ENCODE measurements around the gene NTNG2. TPM values are rescaled to one million over a fixed set of nuclear protein-coding genes. Genes with fewer than 3 reads are reported as not detected.

Gene NTNG2
- total RNA-seq, 4 donors from 2014 or later = 1.4 to 4.4 TPM; not detected in 2

- no peak overlapping the region for H3K4me3 ChIP-seq
- TF ChIP-seq POLR2A (IDR thresholded peaks at IDR 0.05) = no peak
- no peak for TF ChIP-seq CTCF (IDR thresholded peaks at IDR 0.05)
- H3K27me3 ChIP-seq = no peaks in the 10 kb centered on the region
- no peak for DNase-seq
- H3K27ac ChIP-seq = no peak overlapping the region
- no peaks in the 10 kb centered on the region for H3K36me3 ChIP-seq
- H3K4me1 ChIP-seq = no peaks in the 10 kb centered on the region
- intact Hi-C loops (cut with DNase I; ENCODE audit: low total_unique reads) = no loop called here
- H3K9me3 ChIP-seq = no peaks in the 10 kb centered on the region
Observed at GRCh38 chr9:132216861-132217619, 55.2 kb downstream of the NTNG2 start.

DNA sequence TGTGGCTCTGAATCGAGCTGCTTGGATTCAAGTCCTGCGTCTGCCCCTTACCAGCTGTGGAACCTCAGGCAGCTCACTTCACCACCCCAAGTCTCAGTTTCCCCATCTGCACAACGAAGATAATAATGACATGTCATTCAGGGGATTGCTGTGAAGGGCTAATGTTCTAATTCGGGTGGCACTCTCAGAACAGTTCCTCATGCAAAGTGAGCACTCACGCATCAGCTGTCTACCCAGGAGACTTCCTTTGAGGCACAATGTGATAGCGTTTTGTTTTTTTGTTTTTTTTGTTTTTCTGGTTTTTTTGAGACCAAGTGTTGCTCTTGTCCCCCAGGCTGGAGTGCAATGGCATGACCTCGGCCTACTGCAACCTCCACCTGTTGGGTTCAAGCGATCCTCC, 56.4 kb downstream of the NTNG2 start:
- DNase-seq = no peak
- Histone ChIP-seq H3K36me3 (no peaks in the 10 kb centered on the region), H3K4me3 (no peak overlapping the region), H3K27ac (no peak overlapping the region), H3K4me1 (no peaks in the 10 kb centered on the region), H3K27me3 (no peaks in the 10 kb centered on the region), H3K9me3 (no peaks in the 10 kb centered on the region)
- TF ChIP-seq POLR2A (IDR thresholded peaks at IDR 0.05) = no peak
- no peak for TF ChIP-seq CTCF (IDR thresholded peaks at IDR 0.05)
- intact Hi-C loops (cut with DNase I; ENCODE audit: low total_unique reads) = no loop called here

DNA sequence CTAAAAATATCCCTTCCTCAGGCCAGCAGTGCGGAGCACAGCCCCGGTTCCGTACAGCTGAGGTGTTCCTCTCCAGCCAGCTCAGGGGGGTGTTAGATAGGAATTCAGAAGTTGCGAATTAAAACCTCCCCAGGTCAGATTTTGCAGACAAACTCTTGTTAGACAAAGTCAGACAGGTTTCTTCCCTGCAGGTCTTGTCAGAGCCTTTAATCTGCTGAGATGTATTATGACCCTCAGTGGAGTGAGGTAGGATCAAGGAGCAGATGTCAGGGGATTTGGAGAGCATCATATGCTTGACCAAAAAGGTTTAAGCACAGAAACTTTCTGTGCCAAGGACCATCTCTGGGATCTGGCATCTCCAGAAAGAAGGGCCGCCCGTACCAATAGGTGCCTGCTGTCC, 60.1 kb downstream of the NTNG2 start:
- Histone ChIP-seq H3K9me3 (no peaks in the 10 kb centered on the region), H3K4me1 (no peaks in the 10 kb centered on the region), H3K27ac (no peak overlapping the region), H3K27me3 (no peaks in the 10 kb centered on the region), H3K4me3 (no peak overlapping the region), H3K36me3 (no peaks in the 10 kb centered on the region)
- DNase-seq = no peak
- TF ChIP-seq CTCF (IDR thresholded peaks at IDR 0.05) (no peak), POLR2A (IDR thresholded peaks at IDR 0.05) (no peak)
- intact Hi-C loops (cut with DNase I; ENCODE audit: low total_unique reads) = no loop called here

DNA sequence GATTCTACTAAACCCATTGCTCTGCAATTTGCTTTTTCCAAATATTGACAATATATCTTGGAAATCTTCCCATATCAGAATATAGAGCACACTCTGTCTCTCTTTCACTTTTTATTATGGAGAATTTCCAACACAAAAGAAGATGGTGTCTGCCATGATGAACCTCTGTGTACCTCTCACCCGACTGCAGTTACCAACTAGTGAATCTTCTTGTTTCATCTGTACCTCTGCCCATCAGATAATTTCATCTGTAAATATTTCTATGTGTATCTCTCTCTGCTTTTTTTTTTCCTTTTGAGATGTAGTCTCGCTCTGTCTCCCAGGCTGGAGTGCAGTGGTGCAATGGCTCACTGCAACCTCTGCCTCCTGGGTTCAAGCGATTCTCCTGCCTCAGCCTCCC, 62.8 kb downstream of the NTNG2 start:
- no peaks in the 10 kb centered on the region for H3K9me3 ChIP-seq
- no peak overlapping the region for H3K27ac ChIP-seq
- no peaks in the 10 kb centered on the region for H3K4me1 ChIP-seq
- H3K36me3 ChIP-seq = no peaks in the 10 kb centered on the region
- DNase-seq = no peak
- no peaks in the 10 kb centered on the region for H3K27me3 ChIP-seq
- TF ChIP-seq POLR2A (IDR thresholded peaks at IDR 0.05) = no peak
- no peak for TF ChIP-seq CTCF (IDR thresholded peaks at IDR 0.05)
- H3K4me3 ChIP-seq = no peak overlapping the region
- intact Hi-C loops (cut with DNase I; ENCODE audit: low total_unique reads) = no loop called here

DNA sequence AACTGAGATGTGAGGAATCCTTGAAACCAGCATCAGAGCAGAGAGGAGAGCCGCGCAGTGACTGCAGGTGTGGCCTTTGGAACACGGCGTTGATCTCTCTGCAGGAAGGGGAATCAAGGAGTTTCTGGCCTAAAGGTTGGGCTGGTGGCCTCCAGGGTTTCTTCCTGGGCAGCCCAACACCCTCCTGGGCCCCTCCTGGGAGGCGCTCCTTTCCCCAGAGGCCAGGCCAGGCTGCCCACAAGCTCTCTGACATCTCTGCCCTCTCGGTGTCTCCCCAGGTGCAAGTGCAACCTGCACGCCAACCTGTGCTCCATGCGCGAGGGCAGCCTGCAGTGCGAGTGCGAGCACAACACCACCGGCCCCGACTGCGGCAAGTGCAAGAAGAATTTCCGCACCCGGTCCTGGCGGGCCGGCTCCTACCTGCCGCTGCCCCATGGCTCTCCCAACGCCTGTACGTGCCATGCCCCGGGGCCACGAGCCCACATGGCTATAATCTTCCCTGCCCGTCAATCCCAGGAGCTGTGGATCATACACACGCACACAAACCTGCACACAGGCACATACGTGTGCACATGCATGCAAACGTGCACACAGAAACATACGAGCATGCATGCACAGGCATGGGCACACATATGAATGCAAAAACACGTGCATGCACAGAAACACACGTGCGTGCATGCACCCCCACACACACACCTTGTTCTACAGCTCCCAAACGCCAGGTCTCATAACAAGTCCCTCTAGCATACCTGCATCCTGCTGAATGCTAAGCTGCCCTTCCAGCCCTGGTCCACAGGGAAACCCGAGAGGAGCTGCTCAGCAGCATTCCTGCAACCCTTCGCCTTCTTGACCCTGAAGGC, 64.9 kb downstream of the NTNG2 start:
- Histone ChIP-seq H3K27me3 (no peaks in the 10 kb centered on the region), H3K36me3 (no peaks in the 10 kb centered on the region), H3K4me1 (no peaks in the 10 kb centered on the region), H3K9me3 (no peaks in the 10 kb centered on the region), H3K27ac (no peak overlapping the region), H3K4me3 (no peak overlapping the region)
- no peak for TF ChIP-seq POLR2A (IDR thresholded peaks at IDR 0.05)
- TF ChIP-seq CTCF (IDR thresholded peaks at IDR 0.05) = no peak
- intact Hi-C loops (cut with DNase I; ENCODE audit: low total_unique reads) = no loop called here
- no peak for DNase-seq
